HPDE6-E6E7 (cell line): ENCODE results near the gene FAM3D.

Experiments used
- DNase-seq: peaks from one replicate; pipeline ENCODE4 v3.0.0; 2011; ENCODE audit warnings: missing footprints; ENCODE audit errors: extremely low spot score

The FAM3D gene

DNA sequence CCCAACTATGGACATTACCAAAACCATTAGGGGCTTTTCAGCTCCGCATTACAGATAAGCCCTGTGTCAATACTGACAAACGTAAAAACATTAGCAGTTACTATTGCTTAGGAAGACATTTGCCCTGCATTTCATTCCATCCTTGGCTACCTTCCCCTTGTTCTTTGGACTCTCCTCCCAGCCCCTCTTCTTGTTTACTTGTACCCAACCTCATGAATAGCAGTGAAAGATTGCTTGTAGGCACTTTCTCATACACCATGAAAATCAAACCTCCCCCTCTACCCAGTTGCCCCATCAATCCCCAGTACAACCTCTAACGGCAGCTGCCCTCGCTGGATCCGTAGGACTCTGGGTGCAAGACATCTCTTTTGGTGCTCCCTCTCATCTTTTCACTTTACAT lies 72.5 kb downstream of the FAM3D start:
- no peak for DNase-seq

DNA sequence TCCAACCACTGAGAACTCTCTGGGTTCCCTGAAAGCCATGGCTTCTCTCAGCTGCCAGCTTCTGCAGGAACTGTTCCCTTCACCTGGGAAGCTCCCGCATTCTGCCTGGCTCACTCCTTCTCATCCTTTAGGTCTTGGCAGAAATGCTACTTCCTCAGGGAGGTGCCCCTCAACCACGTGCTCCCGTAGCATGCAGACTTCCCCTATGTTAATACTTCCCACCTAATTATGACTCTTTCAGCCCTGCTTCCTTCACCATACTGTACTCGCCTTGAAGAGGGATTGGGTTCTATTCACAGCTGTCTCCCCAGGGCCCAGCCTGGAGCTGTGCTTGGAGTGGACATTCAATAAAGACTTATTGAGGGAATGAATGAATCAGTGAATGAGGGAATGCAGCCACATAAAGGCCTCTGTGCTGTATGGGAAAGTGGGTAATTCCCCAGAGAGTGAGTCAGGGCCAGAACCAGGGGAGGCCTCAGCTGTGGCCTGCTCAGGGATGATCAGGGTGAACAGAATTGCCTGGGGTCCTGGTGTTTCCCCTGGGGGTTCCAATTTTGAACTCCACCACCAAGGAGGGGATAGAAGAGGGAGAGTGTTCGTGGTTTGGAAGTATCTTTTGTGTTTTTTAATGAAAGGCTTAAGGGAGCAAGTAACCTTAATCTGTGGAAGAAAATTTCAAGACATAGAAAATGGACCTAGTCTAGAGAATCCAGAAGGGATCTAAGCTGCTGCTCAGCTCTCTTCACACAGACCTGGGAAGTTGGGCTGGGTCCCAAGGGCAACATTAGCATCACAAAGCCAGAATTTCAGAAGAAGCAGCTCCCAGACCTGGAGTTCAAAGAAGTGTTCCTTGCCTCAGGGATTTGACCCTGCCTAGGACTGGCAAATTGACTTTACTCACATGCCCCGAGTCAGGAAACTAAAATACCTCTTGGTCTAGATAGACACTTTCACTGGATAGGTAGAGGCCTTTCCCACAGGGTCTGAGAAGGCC lies 74.8 kb downstream of the FAM3D start:
- no peak for DNase-seq

DNA sequence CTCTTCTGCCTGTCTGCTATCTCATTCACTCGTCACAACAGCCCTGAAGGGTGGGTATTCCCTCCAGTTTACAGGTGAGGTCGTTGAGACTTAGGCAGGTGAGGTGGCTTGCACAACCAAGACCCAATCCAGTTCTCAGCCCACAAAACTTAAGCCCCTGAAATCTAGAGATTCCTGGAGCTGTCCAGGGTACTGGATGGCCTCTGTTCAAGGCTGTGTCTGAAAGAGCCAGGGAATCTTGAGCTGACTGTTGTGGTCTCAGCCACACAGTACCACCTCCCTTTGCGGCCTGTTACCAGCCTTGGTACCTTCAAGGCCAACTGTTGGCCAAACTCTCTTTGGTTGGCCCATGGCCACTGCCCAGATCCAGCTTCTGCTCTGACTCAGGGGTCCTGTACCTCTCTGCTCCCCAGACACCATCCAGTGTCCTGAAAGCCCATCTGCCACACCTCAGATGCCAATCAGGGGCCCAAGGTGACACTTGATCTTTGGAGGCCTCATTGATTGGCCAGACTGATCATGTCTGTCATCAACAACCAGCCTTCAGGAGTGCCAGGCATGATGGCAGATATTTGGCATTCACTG lies 78.5 kb downstream of the FAM3D start:
- DNase-seq: no peak

- no peak for DNase-seq
Observed at GRCh38 chr3:58586776-58587192, 79.8 kb downstream of the FAM3D start.

DNA sequence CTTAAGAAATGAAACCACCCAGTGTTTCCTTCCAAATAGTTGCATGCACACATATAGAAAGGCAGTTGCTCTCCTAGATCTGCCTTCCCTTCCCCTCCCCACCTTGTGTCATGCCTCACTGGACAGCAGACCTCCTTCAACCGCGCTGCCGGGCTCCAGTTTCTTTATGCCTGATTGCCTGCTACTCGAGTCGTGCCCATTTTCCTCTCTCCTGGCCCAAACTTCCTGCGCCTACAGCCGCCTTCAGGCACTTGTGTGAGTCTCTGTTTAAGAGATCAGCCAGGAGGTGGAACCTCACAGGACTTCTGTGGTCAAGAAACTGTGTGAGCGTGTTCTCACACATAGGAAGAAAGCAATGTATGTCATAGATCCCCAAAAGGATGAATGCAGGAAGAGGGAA lies 80.6 kb downstream of the FAM3D start:
- DNase-seq: no peak

DNA sequence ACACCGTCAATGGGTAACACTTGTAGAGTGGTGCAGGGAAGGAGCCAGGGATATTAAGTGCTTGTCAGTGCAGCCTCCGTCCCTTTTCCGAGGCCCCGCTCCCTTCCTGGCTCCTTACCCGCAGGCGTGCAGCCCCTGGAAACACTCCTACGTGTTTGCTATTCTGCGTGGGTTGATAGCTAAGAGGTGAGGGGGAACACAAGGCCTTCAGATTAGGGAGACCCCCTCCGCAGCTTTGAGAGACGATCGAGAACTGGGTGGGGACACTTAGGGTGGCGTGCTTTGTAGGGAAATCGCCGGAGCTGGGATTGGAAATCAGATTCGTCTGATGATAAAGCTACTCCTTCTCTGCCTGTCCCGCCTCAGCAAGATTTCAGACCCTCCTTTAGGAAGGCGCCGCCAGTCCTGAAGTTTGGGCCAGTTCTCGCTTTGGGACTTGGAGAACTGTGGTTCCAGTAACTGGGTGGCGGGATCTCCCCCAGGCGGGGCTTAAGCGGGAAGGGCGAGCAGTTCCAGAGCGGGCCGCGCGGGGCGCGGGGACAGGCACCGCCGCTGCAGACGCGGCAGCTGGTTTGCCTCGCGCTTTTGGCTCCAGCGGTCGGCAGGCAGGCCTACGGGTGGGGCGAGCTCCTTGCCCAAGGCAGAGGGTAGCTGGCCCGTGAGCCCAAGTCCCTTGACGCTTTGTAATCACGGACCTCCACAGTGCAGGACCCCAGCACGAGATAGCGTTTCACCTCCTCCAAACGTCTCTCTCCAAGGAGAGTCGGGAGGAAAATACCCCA lies 81.4 kb downstream of the FAM3D start:
- peak; percentile 67 for DNase-seq

DNA sequence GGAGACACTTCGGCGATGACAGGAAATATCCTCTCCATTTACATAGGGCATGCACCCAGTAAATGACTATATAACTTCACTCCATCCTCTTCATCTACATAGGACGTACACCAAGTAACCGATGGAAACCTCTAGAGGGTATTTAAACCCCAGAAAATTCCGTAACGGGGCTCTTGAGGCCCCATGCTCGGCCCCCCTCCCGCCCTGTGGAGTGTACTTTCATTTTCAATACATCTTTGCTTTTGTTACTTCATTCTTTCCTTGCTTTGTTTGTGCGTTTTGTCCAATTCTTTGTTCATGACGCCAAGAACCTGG lies 81.9 kb downstream of the FAM3D start:
- DNase-seq: no peak
